ENCODE measurements around the gene FIBP. TPM values are rescaled to one million over a fixed set of nuclear protein-coding genes. Genes with fewer than 3 reads are reported as not detected.
A peak's percentile ranks its signal among the peaks of the same experiment; 100 is the strongest.

FIBP gene
- total RNA-seq, result 100 to 1,000 TPM in 2 of 4 donors, 10 to 100 TPM in 2; 69.4 to 103 (median 86.2) TPM

DNA sequence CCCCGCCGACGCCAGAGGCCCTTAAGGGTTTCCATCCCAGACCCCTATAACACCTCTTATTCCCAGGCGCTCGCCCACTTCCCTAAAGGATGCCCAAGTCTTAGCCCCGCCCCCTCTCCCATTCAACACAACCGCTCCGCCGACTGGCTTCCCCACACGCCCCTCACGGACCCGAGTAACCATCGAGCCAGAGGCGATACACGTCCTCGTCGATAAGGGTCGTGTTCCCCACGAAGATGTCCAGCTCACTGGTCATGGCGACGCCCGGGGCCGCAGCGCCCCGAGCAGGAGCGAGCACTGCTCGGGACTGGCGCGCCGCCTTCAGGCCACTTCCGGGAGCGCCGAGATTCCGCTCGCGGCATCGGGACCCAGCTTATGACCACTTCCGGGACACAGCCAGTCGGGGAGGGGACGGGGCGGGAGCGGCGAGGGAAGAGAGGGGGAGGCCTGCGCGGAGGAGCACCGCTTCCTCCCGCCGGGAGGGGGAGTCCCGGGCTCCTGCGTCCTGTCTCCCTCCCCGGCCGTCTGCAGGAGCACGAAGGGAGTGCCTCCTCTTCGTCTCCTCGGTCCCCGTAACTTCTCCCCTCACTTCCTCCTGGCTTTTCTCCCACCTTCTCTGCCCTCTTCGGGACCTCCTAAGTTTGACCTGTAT, at the start of gene FIBP:
TSS of gene FIBP (minus strand) at position 309 of the 652 bp plus-strand sequence. CDS start at position 256, 53 bp downstream.
- intact Hi-C loops (cut with DNase I; ENCODE audit: low total_unique reads), result no loop called here
- H3K4me3 ChIP-seq (ENCODE audit: low read depth, poor library complexity, severe bottlenecking), result peak within 1 kb of the TSS; percentile 61
- 1 to 2% methylated on average over 15 to 44 of the region's 57 CpGs for WGBS, 2 donors
- TF ChIP-seq, protein P1, sequence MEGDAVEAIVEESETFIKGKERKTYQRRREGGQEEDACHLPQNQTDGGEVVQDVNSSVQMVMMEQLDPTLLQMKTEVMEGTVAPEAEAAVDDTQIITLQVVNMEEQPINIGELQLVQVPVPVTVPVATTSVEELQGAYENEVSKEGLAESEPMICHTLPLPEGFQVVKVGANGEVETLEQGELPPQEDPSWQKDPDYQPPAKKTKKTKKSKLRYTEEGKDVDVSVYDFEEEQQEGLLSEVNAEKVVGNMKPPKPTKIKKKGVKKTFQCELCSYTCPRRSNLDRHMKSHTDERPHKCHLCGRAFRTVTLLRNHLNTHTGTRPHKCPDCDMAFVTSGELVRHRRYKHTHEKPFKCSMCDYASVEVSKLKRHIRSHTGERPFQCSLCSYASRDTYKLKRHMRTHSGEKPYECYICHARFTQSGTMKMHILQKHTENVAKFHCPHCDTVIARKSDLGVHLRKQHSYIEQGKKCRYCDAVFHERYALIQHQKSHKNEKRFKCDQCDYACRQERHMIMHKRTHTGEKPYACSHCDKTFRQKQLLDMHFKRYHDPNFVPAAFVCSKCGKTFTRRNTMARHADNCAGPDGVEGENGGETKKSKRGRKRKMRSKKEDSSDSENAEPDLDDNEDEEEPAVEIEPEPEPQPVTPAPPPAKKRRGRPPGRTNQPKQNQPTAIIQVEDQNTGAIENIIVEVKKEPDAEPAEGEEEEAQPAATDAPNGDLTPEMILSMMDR (IDR thresholded peaks at IDR 0.05), result peak in 2 of 3 donors; percentile 24 to 71
- TF ChIP-seq POLR2A (IDR thresholded peaks at IDR 0.05), result no peak
- DNase-seq (ENCODE audit: low spot score in 2 of 2), result peak; percentile 95 to 100

DNA sequence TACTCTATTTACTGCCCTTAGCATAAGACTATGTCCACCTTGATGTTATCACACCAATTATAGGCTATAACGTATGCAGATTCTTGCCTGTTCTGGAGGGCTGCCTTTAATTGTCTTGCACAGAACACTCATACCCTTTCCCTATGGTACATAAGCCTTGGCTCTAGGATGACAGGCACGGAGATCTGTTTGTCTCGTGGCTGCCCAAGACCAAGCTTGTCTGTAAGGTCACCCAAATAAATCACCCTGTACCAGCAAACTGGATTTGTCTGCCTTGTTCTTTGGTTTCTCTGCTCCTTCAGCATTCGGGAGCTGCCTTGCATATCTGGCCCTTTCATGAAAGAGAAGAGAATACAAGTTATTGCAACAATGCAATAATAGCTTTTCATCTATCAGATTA, 49.5 kb upstream of the FIBP start:
- intact Hi-C loops (cut with DNase I; ENCODE audit: low total_unique reads), result no loop called here
- H3K4me3 ChIP-seq (ENCODE audit: low read depth, poor library complexity, severe bottlenecking), result no peak overlapping the region
- 54 to 66% methylated on average over 4 of the region's 4 CpGs for WGBS, 2 donors
- DNase-seq (ENCODE audit: low spot score in 2 of 2), result no peak
- TF ChIP-seq POLR2A (IDR thresholded peaks at IDR 0.05), result no peak
- TF ChIP-seq, protein P1 (IDR thresholded peaks at IDR 0.05), result no peak

DNA sequence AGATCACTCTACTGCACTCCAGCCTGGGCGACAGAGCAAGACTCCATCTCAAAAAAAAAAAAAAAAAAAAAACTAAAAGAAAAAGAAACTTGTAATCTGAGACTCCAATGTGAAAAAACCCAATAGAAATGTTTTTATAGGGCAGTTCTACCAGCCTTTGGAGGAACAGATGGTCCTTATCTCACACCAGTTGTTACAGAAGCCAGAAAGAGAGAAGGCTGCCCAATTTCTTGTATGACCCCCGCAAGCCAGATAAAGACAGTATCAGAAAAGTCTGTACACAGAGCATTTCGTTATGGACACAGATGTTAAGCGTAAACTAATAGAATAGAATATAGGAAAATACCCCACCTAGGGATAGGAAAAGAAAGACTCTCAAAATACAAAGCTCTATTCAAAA, 45.7 kb upstream of the FIBP start:
- intact Hi-C loops (cut with DNase I; ENCODE audit: low total_unique reads), result no loop called here
- DNase-seq (ENCODE audit: low spot score in 2 of 2), result no peak
- 72 to 76% methylated on average over 4 of the region's 4 CpGs for WGBS, 2 donors
- no peak for TF ChIP-seq POLR2A (IDR thresholded peaks at IDR 0.05)
- TF ChIP-seq, protein P1 (IDR thresholded peaks at IDR 0.05), result no peak
- no peak overlapping the region for H3K4me3 ChIP-seq (ENCODE audit: low read depth, poor library complexity, severe bottlenecking)

DNA sequence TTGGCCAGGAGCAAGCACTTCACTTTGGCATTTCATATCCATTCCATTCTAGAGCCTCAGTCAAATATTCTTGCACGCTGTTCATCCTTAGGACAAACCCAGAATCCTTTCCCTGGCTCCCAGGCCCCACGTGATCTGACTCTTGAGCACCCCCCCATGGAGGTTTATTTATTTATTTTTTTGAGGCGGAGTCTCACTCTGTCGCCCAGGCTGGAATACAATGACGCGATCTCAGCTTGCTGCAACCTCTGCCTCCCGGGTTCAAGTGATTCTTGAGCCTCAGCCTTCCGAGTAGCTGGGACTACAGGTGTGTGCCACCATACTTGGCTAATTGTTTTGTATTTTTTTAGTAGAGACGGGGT, 44.3 kb upstream of the FIBP start:
- intact Hi-C loops (cut with DNase I; ENCODE audit: low total_unique reads), result no loop called here
- no peak overlapping the region for H3K4me3 ChIP-seq (ENCODE audit: low read depth, poor library complexity, severe bottlenecking)
- 26 to 36% methylated on average over 9 of the region's 9 CpGs for WGBS, 2 donors

DNA sequence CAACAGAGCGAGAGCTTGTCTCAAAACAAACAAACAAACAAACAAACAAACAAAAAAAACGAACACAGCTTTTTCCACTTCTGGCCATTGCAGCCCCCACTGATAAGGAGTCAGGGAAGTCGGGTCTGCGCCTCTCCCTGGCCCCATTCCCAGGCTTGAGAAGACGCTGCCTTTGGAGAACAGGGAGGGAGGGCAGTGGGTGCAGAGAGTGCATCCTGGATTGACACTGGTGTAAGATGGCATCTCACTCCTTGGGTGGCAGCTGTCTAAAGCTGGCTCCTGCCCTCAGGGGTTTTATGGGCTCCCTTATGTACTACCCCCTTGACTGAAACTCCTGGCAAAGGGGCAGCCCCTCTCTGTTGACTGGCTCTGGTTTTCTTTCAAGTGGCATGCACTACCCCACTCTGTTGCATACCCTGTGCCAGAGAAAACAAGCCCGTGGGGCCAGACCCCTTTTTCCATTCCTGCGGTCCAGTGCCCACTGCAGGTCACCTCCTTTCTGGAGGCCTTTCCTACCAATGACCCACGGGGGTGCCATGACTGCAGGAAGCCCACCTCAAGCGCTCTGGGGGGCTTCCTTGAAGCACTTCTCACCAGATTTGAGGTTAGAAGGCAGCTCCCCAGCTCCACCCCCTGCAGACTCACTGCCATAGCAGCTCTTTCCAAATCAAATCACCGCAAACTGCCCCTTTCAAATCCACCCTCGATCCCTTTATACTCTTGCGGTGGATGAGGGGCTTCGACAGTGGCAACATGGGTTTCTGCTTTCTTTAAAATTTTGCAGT, 43.7 kb upstream of the FIBP start:
- WGBS, 2 donors, result 55 to 63% methylated on average over 13 of the region's 13 CpGs
- H3K4me3 ChIP-seq (ENCODE audit: low read depth, poor library complexity, severe bottlenecking), result no peak overlapping the region
- DNase-seq (ENCODE audit: low spot score in 2 of 2), result peak in 1 of 2 donors; percentile 69
- intact Hi-C loops (cut with DNase I; ENCODE audit: low total_unique reads), result no loop called here
- no peak for TF ChIP-seq POLR2A (IDR thresholded peaks at IDR 0.05)
- TF ChIP-seq, protein P1 (IDR thresholded peaks at IDR 0.05), result no peak

More for the DNA sequence above, 44.3 kb upstream of the FIBP start:
- DNase-seq (ENCODE audit: low spot score in 2 of 2), result peak in 1 of 2 donors; percentile 65
- TF ChIP-seq POLR2A (IDR thresholded peaks at IDR 0.05), result no peak
- TF ChIP-seq, protein P1 (IDR thresholded peaks at IDR 0.05), result no peak

All from lower leg skin (tissue), 4 donors.